ENCODE results near the gene KPNB1. TPM values are rescaled to one million over a fixed set of nuclear protein-coding genes. Genes with fewer than 3 reads are reported as not detected.

KPNB1 gene
- total RNA-seq, 1 donor from 2014 or later, result 301 TPM

DNA sequence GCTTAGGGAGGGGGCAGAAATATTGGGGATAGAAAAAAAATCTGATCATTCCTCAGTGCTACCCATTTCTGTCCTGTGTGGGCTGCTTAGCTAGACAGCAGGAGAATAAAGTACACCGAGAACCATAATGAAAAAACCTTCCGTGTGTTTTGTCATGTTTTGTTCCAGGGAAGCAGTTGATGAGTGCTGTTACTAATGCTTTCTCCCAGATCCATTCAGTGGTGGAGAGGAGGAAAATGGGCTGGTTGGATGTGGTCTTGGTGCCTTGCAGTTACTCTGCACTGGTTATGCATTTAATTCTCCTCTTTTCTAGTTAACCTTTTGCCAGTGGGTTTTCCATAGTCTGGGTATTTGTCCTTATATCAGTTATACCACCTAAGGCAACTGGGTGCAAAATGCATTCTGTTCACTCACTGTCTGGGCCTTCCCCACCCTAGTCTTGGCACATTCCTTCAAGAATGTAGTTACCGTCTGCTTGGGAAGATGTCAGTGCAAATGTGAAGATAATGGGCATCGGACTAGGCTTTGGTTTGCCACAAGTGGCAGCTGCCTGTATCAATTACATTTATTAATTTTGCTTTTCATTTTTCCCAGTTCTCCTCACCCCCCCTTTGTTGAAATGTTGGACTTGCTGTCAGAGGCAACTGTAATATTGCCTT lies 34.9 kb downstream of the KPNB1 start:
- DNase-seq (ENCODE audit: extremely low spot score, unreplicated experiment), result no peak
- Mint-ChIP-seq H3K9me3 (ENCODE audit: unreplicated experiment) (no peaks in the 10 kb centered on the region), H3K27me3 (ENCODE audit: unreplicated experiment) (no peaks in the 10 kb centered on the region), H3K4me3 (ENCODE audit: unreplicated experiment) (no peak overlapping the region), H3K27ac (ENCODE audit: unreplicated experiment) (no peak overlapping the region), H3K36me3 (ENCODE audit: unreplicated experiment) (peaks cover 48% of the 10 kb centered on the region), H3K4me1 (ENCODE audit: unreplicated experiment) (no peaks in the 10 kb centered on the region)
- no peak for TF ChIP-seq CTCF (IDR thresholded peaks at IDR 0.05)

DNA sequence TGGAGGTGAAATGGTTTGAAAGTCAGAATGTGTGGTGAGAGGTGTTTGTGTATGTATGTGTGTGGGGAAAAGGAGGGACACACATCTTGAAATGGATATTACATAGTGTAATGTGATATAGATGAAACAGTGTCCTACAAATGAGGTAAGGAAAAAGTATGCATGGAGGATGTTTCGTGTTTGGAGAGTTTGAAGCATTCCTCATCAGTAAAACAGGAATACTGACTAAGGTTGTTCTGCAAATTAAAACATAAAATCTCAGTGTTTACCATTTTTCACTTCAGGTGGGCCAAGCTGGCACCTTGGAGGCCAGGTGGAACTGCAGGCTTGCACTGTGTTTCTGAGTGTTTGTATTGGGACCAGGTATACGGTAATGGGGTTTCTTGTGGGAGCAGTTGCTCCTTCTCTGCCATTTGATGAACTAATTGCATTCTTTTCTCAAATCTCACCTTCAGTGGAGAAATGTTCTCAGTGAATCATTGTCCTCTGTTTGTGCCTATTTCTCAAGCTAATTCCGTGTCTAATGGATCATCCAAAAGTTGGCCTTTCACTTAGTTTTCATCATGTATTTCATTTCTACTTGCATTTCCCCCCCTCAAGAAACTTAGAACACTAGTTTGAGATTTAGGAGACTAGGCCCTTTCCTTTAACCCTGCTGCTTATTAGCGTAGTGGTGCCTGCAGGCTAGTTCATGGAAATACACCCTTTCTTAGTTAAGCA lies 36.0 kb downstream of the KPNB1 start:
- Mint-ChIP-seq H3K4me3 (ENCODE audit: unreplicated experiment) (no peak overlapping the region), H3K27ac (ENCODE audit: unreplicated experiment) (no peak overlapping the region), H3K27me3 (ENCODE audit: unreplicated experiment) (no peaks in the 10 kb centered on the region), H3K4me1 (ENCODE audit: unreplicated experiment) (no peaks in the 10 kb centered on the region), H3K36me3 (ENCODE audit: unreplicated experiment) (peaks cover 38% of the 10 kb centered on the region), H3K9me3 (ENCODE audit: unreplicated experiment) (no peaks in the 10 kb centered on the region)
- no peak for TF ChIP-seq CTCF (IDR thresholded peaks at IDR 0.05)
- no peak for DNase-seq (ENCODE audit: extremely low spot score, unreplicated experiment)

DNA sequence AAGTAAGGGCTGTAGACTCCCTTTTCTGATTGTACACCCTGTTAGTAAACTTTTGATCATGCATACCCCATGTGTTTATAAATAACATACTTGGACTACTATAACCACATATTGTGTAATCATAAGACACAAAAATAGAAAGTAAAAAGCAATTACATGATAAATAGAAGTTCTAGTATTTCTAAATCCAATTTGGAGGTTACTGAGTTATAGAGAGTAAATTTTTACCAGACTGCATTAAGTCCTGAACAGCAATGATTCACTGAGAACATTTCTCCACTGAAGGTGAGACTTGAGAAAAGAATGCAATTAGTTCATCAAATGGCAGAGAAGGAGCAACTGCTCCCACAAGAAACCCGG lies 36.5 kb downstream of the KPNB1 start:
- Mint-ChIP-seq H3K9me3 (ENCODE audit: unreplicated experiment) (no peaks in the 10 kb centered on the region), H3K4me1 (ENCODE audit: unreplicated experiment) (no peaks in the 10 kb centered on the region), H3K27me3 (ENCODE audit: unreplicated experiment) (no peaks in the 10 kb centered on the region), H3K4me3 (ENCODE audit: unreplicated experiment) (no peak overlapping the region), H3K27ac (ENCODE audit: unreplicated experiment) (no peak overlapping the region), H3K36me3 (ENCODE audit: unreplicated experiment) (peaks cover 36% of the 10 kb centered on the region)
- no peak for TF ChIP-seq CTCF (IDR thresholded peaks at IDR 0.05)
- no peak for DNase-seq (ENCODE audit: extremely low spot score, unreplicated experiment)

GRCh38 chr17:47686664-47687327 lies 37.1 kb downstream of the KPNB1 start:
- no peak overlapping the region for H3K4me3 Mint-ChIP-seq (ENCODE audit: unreplicated experiment)

More at GRCh38 chr17:47686664-47687327, 37.1 kb downstream of the KPNB1 start:
- Mint-ChIP-seq H3K4me1 (ENCODE audit: unreplicated experiment) (no peaks in the 10 kb centered on the region), H3K27me3 (ENCODE audit: unreplicated experiment) (no peaks in the 10 kb centered on the region), H3K27ac (ENCODE audit: unreplicated experiment) (no peak overlapping the region), H3K9me3 (ENCODE audit: unreplicated experiment) (no peaks in the 10 kb centered on the region), H3K36me3 (ENCODE audit: unreplicated experiment) (peaks cover 34% of the 10 kb centered on the region)
- no peak for DNase-seq (ENCODE audit: extremely low spot score, unreplicated experiment)
- TF ChIP-seq CTCF (IDR thresholded peaks at IDR 0.05), result no peak

Data from osteocyte (in vitro differentiated cells).